Measurements from ENCODE around the gene ANO4. TPM values are rescaled to one million over a fixed set of nuclear protein-coding genes. Genes with fewer than 3 reads are reported as not detected.

The ANO4 gene
- total and polyA plus RNA-seq, 7 donors = 0.03 to 0.11 (median 0.03) TPM; not detected in 4

DNA sequence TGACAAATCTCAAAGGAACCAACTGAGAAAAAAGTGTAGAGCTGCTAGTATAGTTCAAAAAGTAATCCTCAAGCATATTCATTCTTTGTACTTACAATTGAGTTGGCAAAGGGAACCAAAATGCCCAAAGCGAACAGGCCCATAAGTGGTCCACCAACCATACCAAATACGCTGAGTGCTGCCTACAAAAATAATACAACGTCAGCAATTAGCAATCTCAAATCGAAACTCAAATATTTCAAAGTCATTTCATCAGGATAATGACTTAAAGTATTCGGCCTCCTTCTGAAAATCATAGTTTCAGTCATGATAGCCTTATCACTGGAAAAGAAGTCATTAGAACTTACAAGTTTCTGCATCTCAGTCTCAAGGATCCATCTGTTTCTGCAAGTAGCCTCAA, 373.4 kb downstream of the ANO4 start:
- TF ChIP-seq, protein P1, sequence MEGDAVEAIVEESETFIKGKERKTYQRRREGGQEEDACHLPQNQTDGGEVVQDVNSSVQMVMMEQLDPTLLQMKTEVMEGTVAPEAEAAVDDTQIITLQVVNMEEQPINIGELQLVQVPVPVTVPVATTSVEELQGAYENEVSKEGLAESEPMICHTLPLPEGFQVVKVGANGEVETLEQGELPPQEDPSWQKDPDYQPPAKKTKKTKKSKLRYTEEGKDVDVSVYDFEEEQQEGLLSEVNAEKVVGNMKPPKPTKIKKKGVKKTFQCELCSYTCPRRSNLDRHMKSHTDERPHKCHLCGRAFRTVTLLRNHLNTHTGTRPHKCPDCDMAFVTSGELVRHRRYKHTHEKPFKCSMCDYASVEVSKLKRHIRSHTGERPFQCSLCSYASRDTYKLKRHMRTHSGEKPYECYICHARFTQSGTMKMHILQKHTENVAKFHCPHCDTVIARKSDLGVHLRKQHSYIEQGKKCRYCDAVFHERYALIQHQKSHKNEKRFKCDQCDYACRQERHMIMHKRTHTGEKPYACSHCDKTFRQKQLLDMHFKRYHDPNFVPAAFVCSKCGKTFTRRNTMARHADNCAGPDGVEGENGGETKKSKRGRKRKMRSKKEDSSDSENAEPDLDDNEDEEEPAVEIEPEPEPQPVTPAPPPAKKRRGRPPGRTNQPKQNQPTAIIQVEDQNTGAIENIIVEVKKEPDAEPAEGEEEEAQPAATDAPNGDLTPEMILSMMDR (IDR thresholded peaks at IDR 0.05) = no peak
- no peak overlapping the region for H3K4me3 ChIP-seq
- no peak for DNase-seq
- no peak overlapping the region for H3K27ac ChIP-seq
- 86 to 90% (median 89%) methylated on average over 5 of the region's 5 CpGs for WGBS, 3 donors
- ATAC-seq = no peak
- H3K9me3 ChIP-seq = no peaks in the 10 kb centered on the region
- H3K27me3 ChIP-seq (ENCODE audit: insufficient read depth in 3 of 3, low read length in 2 of 3) = no peaks in the 10 kb centered on the region
- H3K36me3 ChIP-seq (ENCODE audit: insufficient read depth in 1 of 2, low read depth in 1 of 2) = no peaks in the 10 kb centered on the region
- intact Hi-C loops (cut with DNase I) = no loop called here
- no peaks in the 10 kb centered on the region for H3K4me1 ChIP-seq

DNA sequence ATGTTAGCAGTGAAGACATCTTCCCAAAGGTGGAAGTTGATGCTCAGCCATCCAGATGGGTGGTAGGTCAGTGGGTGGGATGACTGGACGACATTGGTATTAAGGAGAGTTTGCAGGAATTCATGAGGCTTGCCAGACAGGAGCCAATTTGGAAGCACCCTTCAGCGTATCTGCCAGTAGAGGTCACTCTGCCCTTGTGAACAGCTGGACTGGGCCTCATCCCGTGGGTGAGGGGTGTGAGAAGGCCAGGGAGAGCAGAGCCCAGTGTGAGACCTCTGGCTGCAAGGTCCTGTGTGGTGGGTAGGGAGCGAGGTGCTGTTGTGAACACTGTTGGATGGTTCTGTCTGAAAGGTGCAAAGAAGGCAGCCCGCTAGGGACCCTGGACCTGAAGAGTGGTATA, 377.7 kb downstream of the ANO4 start:
- intact Hi-C loops (cut with DNase I) = no loop called here
- TF ChIP-seq, protein P1 (IDR thresholded peaks at IDR 0.05) = no peak
- DNase-seq = no peak
- Histone ChIP-seq H3K9me3 (no peaks in the 10 kb centered on the region), H3K4me1 (no peaks in the 10 kb centered on the region), H3K36me3 (ENCODE audit: insufficient read depth in 1 of 2, low read depth in 1 of 2) (no peaks in the 10 kb centered on the region), H3K27me3 (ENCODE audit: insufficient read depth in 3 of 3, low read length in 2 of 3) (no peaks in the 10 kb centered on the region), H3K4me3 (no peak overlapping the region), H3K27ac (no peak overlapping the region)
- no peak for ATAC-seq
- WGBS, 3 donors = 36 to 39% (median 37%) methylated on average over 5 of the region's 5 CpGs

DNA sequence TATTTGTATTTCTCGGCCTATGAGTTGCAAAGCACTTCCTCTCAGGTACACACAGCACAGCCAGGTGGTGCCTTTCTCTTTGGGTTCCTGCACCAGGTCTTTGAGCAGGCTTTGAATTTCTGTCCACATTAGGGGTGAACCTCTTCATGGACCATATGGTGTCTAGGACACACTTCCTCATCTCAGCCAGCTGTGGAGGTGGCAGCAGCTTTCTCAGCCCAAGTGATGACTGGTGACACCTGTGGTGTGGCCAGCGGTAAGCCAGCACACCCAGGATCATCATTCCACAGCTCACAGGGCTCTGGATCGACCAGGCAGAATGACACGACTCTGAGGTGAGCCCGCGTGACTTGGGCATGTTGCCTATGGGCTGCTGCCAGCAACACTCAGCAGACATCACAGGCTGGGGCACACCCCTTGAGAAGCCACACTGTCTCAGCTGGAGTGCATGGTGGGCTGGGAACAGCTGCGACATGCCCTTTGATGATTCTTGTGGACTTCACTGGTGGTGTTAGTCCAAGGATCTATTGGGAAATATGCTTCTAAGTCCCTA, 378.7 kb downstream of the ANO4 start:
- no peaks in the 10 kb centered on the region for H3K9me3 ChIP-seq
- H3K36me3 ChIP-seq (ENCODE audit: insufficient read depth in 1 of 2, low read depth in 1 of 2) = no peaks in the 10 kb centered on the region
- no peaks in the 10 kb centered on the region for H3K4me1 ChIP-seq
- H3K4me3 ChIP-seq = no peak overlapping the region
- H3K27me3 ChIP-seq (ENCODE audit: insufficient read depth in 3 of 3, low read length in 2 of 3) = no peaks in the 10 kb centered on the region
- ATAC-seq (no peak), DNase-seq (no peak)
- WGBS, 3 donors = 58 to 64% (median 61%) methylated on average over 7 of the region's 7 CpGs
- no peak overlapping the region for H3K27ac ChIP-seq
- TF ChIP-seq, protein P1 (IDR thresholded peaks at IDR 0.05) = no peak
- intact Hi-C loops (cut with DNase I) = no loop called here

DNA sequence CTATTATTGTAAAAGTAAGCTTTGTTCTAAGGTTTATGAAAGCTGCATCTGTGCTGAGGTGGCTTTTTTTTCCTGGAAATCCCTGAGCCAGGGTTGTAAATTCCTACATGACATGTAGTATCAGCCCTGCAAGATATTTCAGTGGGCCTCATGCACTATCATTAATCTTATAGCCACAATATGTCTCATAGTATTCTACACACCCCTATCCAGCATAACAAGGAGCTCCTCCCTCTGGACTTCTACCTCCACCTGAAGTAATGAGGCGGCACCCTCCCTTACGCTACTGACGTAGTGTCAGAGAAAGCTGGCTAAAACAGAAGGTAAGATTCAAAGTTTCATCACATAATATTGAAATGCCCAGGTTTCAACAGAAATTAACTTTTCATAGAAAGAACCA, 380.0 kb downstream of the ANO4 start:
- intact Hi-C loops (cut with DNase I) = no loop called here
- WGBS, 3 donors = 57 to 91% (median 72%) methylated on average over 3 of the region's 3 CpGs
- ATAC-seq (no peak), DNase-seq (no peak)
- no peak overlapping the region for H3K4me3 ChIP-seq
- H3K27me3 ChIP-seq (ENCODE audit: insufficient read depth in 3 of 3, low read length in 2 of 3) = no peaks in the 10 kb centered on the region
- H3K9me3 ChIP-seq = no peaks in the 10 kb centered on the region
- H3K4me1 ChIP-seq = no peaks in the 10 kb centered on the region
- TF ChIP-seq, protein P1 (IDR thresholded peaks at IDR 0.05) = no peak
- no peak overlapping the region for H3K27ac ChIP-seq
- no peaks in the 10 kb centered on the region for H3K36me3 ChIP-seq (ENCODE audit: insufficient read depth in 1 of 2, low read depth in 1 of 2)

Other genes starting within 250 kb of the ANO4 start
- 1 to 10 TPM in 2 of 4 donors, under 1 TPM in 2; 0.38 to 1.8 (median 1.3) TPM for gene GAS2L3, start 221.1 kb upstream of the ANO4 start, total RNA-seq
- gene GAS2L3, start 221.1 kb upstream of the ANO4 start, polyA plus RNA-seq = under 1 TPM; 0.26 to 0.61 (median 0.45) TPM